GM23248 (cell line): ENCODE measurements around the gene OSBPL7. TPM values are rescaled to one million over a fixed set of nuclear protein-coding genes. Genes with fewer than 3 reads are reported as not detected.

Experiments
- DNase-seq: peaks from one replicate; pipeline ENCODE4 v3.0.0-alpha.2; 2015
- H2AFZ ChIP-seq: fragments of 200-600 bp; sonication (generic); 2 replicates; pipeline ENCODE4 v1.6.1; 2016; ENCODE audit warnings: antibody characterized with exemption
- H3F3A ChIP-seq: fragments of 200-600 bp; sonication (generic); 2 replicates; pipeline ENCODE4 v1.6.1; 2016; ENCODE audit warnings: mild to moderate bottlenecking, antibody characterized with exemption, mixed run types; ENCODE audit not compliant: insufficient read depth
- H3K27ac ChIP-seq: fragments of 200-600 bp; sonication (generic); 2 replicates; pipeline ENCODE4 v1.5.1; 2016; ENCODE audit warnings: mild to moderate bottlenecking
- H3K27me3 ChIP-seq: fragments of 200-600 bp; sonication (generic); replicated peaks from 2 replicates; pipeline ENCODE4 v1.6.1; 2016; ENCODE audit warnings: mild to moderate bottlenecking; ENCODE audit not compliant: insufficient read depth
- H3K36me3 ChIP-seq: fragments of 200-600 bp; sonication (generic); 2 replicates; pipeline ENCODE4 v1.6.1; 2016; ENCODE audit warnings: low read depth, mild to moderate bottlenecking
- H3K4me1 ChIP-seq: fragments of 200-600 bp; sonication (generic); 2 replicates; pipeline ENCODE4 v1.6.1; 2016; ENCODE audit warnings: mild to moderate bottlenecking; ENCODE audit not compliant: insufficient read depth
- H3K4me2 ChIP-seq: fragments of 200-600 bp; sonication (generic); one replicate; pipeline ENCODE4 v1.6.1; 2016; ENCODE audit warnings: mild to moderate bottlenecking; ENCODE audit not compliant: unreplicated experiment
- H3K4me3 ChIP-seq: fragments of 200-600 bp; sonication (generic); 2 replicates; pipeline ENCODE4 v1.5.1; 2016; ENCODE audit warnings: mild to moderate bottlenecking
- H3K79me2 ChIP-seq: fragments of 200-600 bp; sonication (generic); 2 replicates; pipeline ENCODE4 v1.6.1; 2016; ENCODE audit warnings: mild to moderate bottlenecking; ENCODE audit not compliant: insufficient read depth
- H3K9ac ChIP-seq: fragments of 200-600 bp; sonication (generic); 2 replicates; pipeline ENCODE4 v1.6.1; 2016; ENCODE audit warnings: mild to moderate bottlenecking
- H3K9me2 ChIP-seq: fragments of 200-600 bp; sonication (generic); 2 replicates; pipeline ENCODE4 v1.6.1; 2016; ENCODE audit warnings: mixed run types, mild to moderate bottlenecking, moderate library complexity; ENCODE audit not compliant: insufficient read depth
- H3K9me3 ChIP-seq: fragments of 200-600 bp; sonication (generic); one replicate; pipeline ENCODE4 v1.6.1; 2017; ENCODE audit warnings: low read depth
- H4K20me1 ChIP-seq: fragments of 200-600 bp; sonication (generic); 2 replicates; pipeline ENCODE4 v1.6.0; 2016; ENCODE audit not compliant: insufficient read depth
- EZH2 ChIP-seq: fragments of 200-600 bp; sonication (generic); IDR thresholded peaks from 2 replicates; pipeline ENCODE4 v1.6.1; 2018; ENCODE audit warnings: antibody characterized with exemption, mild to moderate bottlenecking; ENCODE audit not compliant: insufficient read depth, poor library complexity, severe bottlenecking
- EZH2phosphoT487 ChIP-seq: fragments of 200-600 bp; sonication (generic); IDR thresholded peaks from 2 replicates; pipeline ENCODE4 v1.6.1; 2018; ENCODE audit warnings: antibody characterized with exemption, moderate library complexity, mild to moderate bottlenecking, low read depth; ENCODE audit not compliant: insufficient read depth
- WGBS, 2 experiments: methylation state at CpG; one replicate each; pipeline ENCODE4 v1.1.6; 2015 to 2017; ENCODE audit warnings: low lambda C conversion rate in 2 of 2, low coverage in 1 of 2; ENCODE audit errors: missing lambda C conversion rate in 2 of 2; 5-methylcytosine and 5-hydroxymethylcytosine counted together
- in situ Hi-C: fragments of 300-500 bp; cut with MboI; formaldehyde crosslinking; loops from 2 replicates; pipeline ENCODE4 v1.15.0; 2020
- polyA plus RNA-seq: library from polyadenylated mRNA; unstranded; fragments of >200 nt; fragmentation: Nextera tagmentation; extraction: Ambion mirVana; gene quantifications from 2 replicates; pipeline ENCODE4 v1.2.1, GENCODE V29; 2016
- total RNA-seq: library from RNA; depleted of rRNA; stranded (reverse); fragments of >200 nt; shearing (Covaris generic); gene quantifications from 2 replicates; pipeline ENCODE4 v1.2.3, GENCODE V29; 2014

OSBPL7 gene
- total and polyA plus RNA-seq, 2 experiments from 2014 or later, result 2.0 to 5.0 TPM

DNA sequence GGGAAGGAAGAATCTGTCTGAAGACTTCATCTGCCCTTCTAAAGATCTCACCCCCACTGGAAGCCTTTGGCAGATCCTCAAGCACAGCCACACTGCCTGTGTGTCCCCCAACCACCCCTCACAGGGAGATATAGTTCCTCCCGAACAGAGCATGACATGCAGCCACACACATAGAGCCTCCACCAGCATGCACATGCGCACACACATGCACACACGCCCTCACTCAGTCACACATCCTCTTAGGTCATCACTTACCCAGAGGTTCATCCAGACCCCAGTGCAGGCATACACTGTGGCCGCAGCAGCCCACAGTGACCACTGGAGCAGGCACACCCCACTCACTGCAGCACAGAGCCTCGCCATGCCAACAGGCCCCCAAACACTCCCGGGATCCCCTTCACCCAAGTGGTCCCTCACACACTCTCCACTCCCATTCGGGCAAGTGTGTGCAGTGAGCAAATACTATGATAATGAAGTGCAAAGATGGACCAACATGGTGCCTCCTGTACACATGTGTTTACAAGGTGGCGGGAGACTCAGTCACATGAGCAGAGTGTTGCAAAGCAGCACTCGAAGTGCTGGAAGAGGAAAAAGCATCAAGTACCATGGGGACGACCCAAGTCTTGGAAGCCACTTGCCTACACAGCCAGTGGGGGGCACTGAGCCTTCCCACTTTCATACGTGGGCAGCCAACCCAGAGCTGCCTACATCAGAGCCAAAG is 46.4 kb upstream of the OSBPL7 start:
- Histone ChIP-seq H3K9me2 (no peaks in the 10 kb centered on the region), H3K4me1 (peaks cover 17% of the 10 kb centered on the region), H3K79me2 (no peaks in the 10 kb centered on the region), H3K9ac (no peak overlapping the region), H3K27me3 (peaks cover 23% of the 10 kb centered on the region), H3F3A (no peaks in the 10 kb centered on the region), H3K36me3 (no peaks in the 10 kb centered on the region), H3K4me2 (no peak overlapping the region), H3K9me3 (no peaks in the 10 kb centered on the region), H3K27ac (no peak overlapping the region), H2AFZ (no peak overlapping the region), H4K20me1 (no peaks in the 10 kb centered on the region), H3K4me3 (no peak overlapping the region)
- TF ChIP-seq EZH2 (no peak), EZH2phosphoT487 (no peak)
- 74 to 77% methylated on average over 11 of the region's 11 CpGs for WGBS, 2 experiments
- no peak for DNase-seq
- in situ Hi-C loops, result no loop called here

GRCh38 chr17:47866941-47867340 is 45.3 kb upstream of the OSBPL7 start:
- H3K27ac ChIP-seq, result no peak overlapping the region
- H3K4me2 ChIP-seq, result no peak overlapping the region
- DNase-seq, result no peak
- H3F3A ChIP-seq, result no peaks in the 10 kb centered on the region
- H4K20me1 ChIP-seq, result no peaks in the 10 kb centered on the region
- peaks cover 16% of the 10 kb centered on the region for H3K4me1 ChIP-seq
- WGBS, 2 experiments, result 42 to 46% methylated on average over 19 to 20 of the region's 20 CpGs
- no peaks in the 10 kb centered on the region for H3K79me2 ChIP-seq
- peaks cover 17% of the 10 kb centered on the region for H3K27me3 ChIP-seq
- H3K9ac ChIP-seq, result no peak overlapping the region
- in situ Hi-C loops, result no loop called here
- no peaks in the 10 kb centered on the region for H3K36me3 ChIP-seq
- no peaks in the 10 kb centered on the region for H3K9me2 ChIP-seq
- no peak overlapping the region for H2AFZ ChIP-seq
- H3K9me3 ChIP-seq, result no peaks in the 10 kb centered on the region
- no peak for TF ChIP-seq EZH2
- TF ChIP-seq EZH2phosphoT487, result no peak
- no peak overlapping the region for H3K4me3 ChIP-seq

GRCh38 chr17:47864791-47865216 is 43.2 kb upstream of the OSBPL7 start:
- peak overlapping the region; percentile 42 for H3K4me2 ChIP-seq
- H2AFZ ChIP-seq, result peak overlapping the region; percentile 48; the same call in 1 of the 2 replicates
- H3K4me3 ChIP-seq, result no peak overlapping the region
- no peaks in the 10 kb centered on the region for H4K20me1 ChIP-seq
- no peaks in the 10 kb centered on the region for H3K9me2 ChIP-seq
- H3K79me2 ChIP-seq, result no peaks in the 10 kb centered on the region
- TF ChIP-seq EZH2phosphoT487, result no peak
- no peak for TF ChIP-seq EZH2
- H3K9me3 ChIP-seq, result no peaks in the 10 kb centered on the region
- no peaks in the 10 kb centered on the region for H3K36me3 ChIP-seq
- no peak overlapping the region for H3K9ac ChIP-seq
- H3F3A ChIP-seq, result no peaks in the 10 kb centered on the region
- H3K27me3 ChIP-seq, result no peaks in the 10 kb centered on the region; the same call in 1 of the 2 replicates
- peak; percentile 53 for DNase-seq
- in situ Hi-C loops, result no loop called here
- 37 to 50% methylated on average over 6 to 7 of the region's 7 CpGs for WGBS, 2 experiments
- H3K4me1 ChIP-seq, result peaks cover 16% of the 10 kb centered on the region
- H3K27ac ChIP-seq, result no peak overlapping the region

- WGBS, 2 experiments, result 61% methylated on average over 7 of the region's 7 CpGs
- no peaks in the 10 kb centered on the region for H3K9me3 ChIP-seq
- peak overlapping the region; percentile 63 for H3K9ac ChIP-seq
- H3F3A ChIP-seq, result no peaks in the 10 kb centered on the region
- no peaks in the 10 kb centered on the region for H3K79me2 ChIP-seq
- peaks cover 16% of the 10 kb centered on the region for H3K4me1 ChIP-seq
- peak; percentile 90 for DNase-seq
- H3K27ac ChIP-seq, result peak overlapping the region; percentile 84
- H3K4me2 ChIP-seq, result peak overlapping the region; percentile 74
- H3K36me3 ChIP-seq, result no peaks in the 10 kb centered on the region
- H3K27me3 ChIP-seq, result no peaks in the 10 kb centered on the region; the same call in 1 of the 2 replicates
- H3K4me3 ChIP-seq, result no peak overlapping the region
- no peak for TF ChIP-seq EZH2
- no peak for TF ChIP-seq EZH2phosphoT487
- no peaks in the 10 kb centered on the region for H3K9me2 ChIP-seq
- peak overlapping the region; percentile 93 for H2AFZ ChIP-seq
- in situ Hi-C loops, result no loop called here
- no peaks in the 10 kb centered on the region for H4K20me1 ChIP-seq
Measured at GRCh38 chr17:47862621-47863440, 41.2 kb upstream of the OSBPL7 start.
